AG04449 (cell line): ENCODE results near the gene PARP14.

Experiments used
- CTCF ChIA-PET: fragments of 350-600 bp; formaldehyde crosslinking; extraction: SDS; loops from one replicate; lab custom pipeline; 2021; ENCODE audit warnings: antibody characterized with exemption; lab: Yijun Ruan, JAX
- POLR2A ChIA-PET: fragments of 400-600, 350-600 bp; formaldehyde crosslinking; extraction: SDS; loops from one replicate; lab custom pipeline; 2020; ENCODE audit warnings: antibody characterized with exemption, inconsistent platforms; lab: Yijun Ruan, JAX
- DNase-seq: peaks from one replicate; pipeline ENCODE4 v3.0.0-alpha.2; 2010; ENCODE audit warnings: low read depth, low spot score
- H3K4me3 ChIP-seq: 2 replicates; pipeline ENCODE4 v1.5.1; 2011; ENCODE audit warnings: low read depth, mild to moderate bottlenecking, control low read depth, low read length
- CTCF ChIP-seq: IDR thresholded peaks from one replicate; pipeline ENCODE4 v1.5.1; 2011; ENCODE audit warnings: mild to moderate bottlenecking, moderate library complexity, low read length, control low read depth, inconsistent platforms; ENCODE audit not compliant: insufficient read depth; ENCODE audit errors: missing control alignments

Gene PARP14

GRCh38 chr3:122665226-122665786 is 15.3 kb upstream of the PARP14 start:
- DNase-seq: no peak
- no peak overlapping the region for H3K4me3 ChIP-seq
- TF ChIP-seq CTCF: no peak
- POLR2A ChIA-PET: no interaction called here
- CTCF ChIA-PET: interaction anchor here (0.6 kb wide), 1 partner anchor 15 kb away, joined by 3 read pairs; no protein-coding TSS in a partner anchor

GRCh38 chr3:122665881-122666280 is 14.8 kb upstream of the PARP14 start:
- H3K4me3 ChIP-seq: no peak overlapping the region
- no peak for TF ChIP-seq CTCF
- no peak for DNase-seq
- ChIA-PET POLR2A (no interaction called here), CTCF (interaction anchor here (1.1 kb wide), 1 partner anchor 273 kb away, joined by 3 read pairs; no protein-coding TSS in a partner anchor)

- POLR2A ChIA-PET: no interaction called here
Observed at GRCh38 chr3:122668930-122669730, 11.5 kb upstream of the PARP14 start.

GRCh38 chr3:122671553-122671952 is 9.1 kb upstream of the PARP14 start:
- ChIA-PET CTCF (interaction anchor here (0.7 to 1.4 kb wide), 3 partner anchors 9 to 159 kb away, joined by 3 read pairs; partner anchors contain the start of gene PARP14), POLR2A (no interaction called here)
- no peak for DNase-seq
- no peak overlapping the region for H3K4me3 ChIP-seq
- TF ChIP-seq CTCF: no peak

More at GRCh38 chr3:122668930-122669730, 11.5 kb upstream of the PARP14 start:
- CTCF ChIA-PET: interaction anchor here (0.8 to 2.5 kb wide), 3 partner anchors 9 to 108 kb away, joined by 3 to 24 read pairs (median 3); no protein-coding TSS in a partner anchor
- TF ChIP-seq CTCF: no peak
- peak; percentile 31 for DNase-seq
- H3K4me3 ChIP-seq: no peak overlapping the region

GRCh38 chr3:122674339-122674738 is 6.3 kb upstream of the PARP14 start:
- CTCF ChIA-PET: interaction anchor here (1.7 kb wide), 1 partner anchor 216 kb away, joined by 5 read pairs; no protein-coding TSS in a partner anchor
- POLR2A ChIA-PET: no interaction called here

More at GRCh38 chr3:122674339-122674738, 6.3 kb upstream of the PARP14 start:
- no peak for TF ChIP-seq CTCF
- no peak overlapping the region for H3K4me3 ChIP-seq
- DNase-seq: no peak
